Sigmoid colon (tissue), 7 donors: Measurements from ENCODE around the gene OGN. TPM values are rescaled to one million over a fixed set of nuclear protein-coding genes. Genes with fewer than 3 reads are reported as not detected.

Experiments
- DNase-seq: peaks from one replicate; pipeline ENCODE4 v3.0.0-alpha.2; 2019
- H3K27ac ChIP-seq, 4 donors: fragments of 200-600 bp; sonication (generic); one replicate each; pipeline ENCODE4 v1.5.1; 2016 to 2019; ENCODE audit warnings: mild to moderate bottlenecking in 1 of 4
- H3K27me3 ChIP-seq, 3 donors: fragments of 200-600 bp; sonication (generic); one replicate each; pipeline ENCODE4 v1.5.1; 2019; ENCODE audit warnings: mild to moderate bottlenecking in 1 of 3
- H3K36me3 ChIP-seq, 4 donors: fragments of 200-600 bp; sonication (generic); one replicate each; pipeline ENCODE4 v1.5.1; 2016 to 2019
- H3K4me1 ChIP-seq, 4 donors: fragments of 200-600 bp; sonication (generic); one replicate each; pipeline ENCODE4 v1.5.1; 2017 to 2019
- H3K4me3 ChIP-seq, 4 donors: fragments of 200-600 bp; sonication (generic); one replicate each; pipeline ENCODE4 v1.5.1; 2017 to 2019; ENCODE audit warnings: mild to moderate bottlenecking in 2 of 4, moderate library complexity in 1 of 4
- H3K9me3 ChIP-seq, 4 donors: fragments of 200-600 bp in 3 of 4; sonication (generic) in 3 of 4; one replicate each; pipeline versions ENCODE4 v1.5.1 to v1.6.1; 2013 to 2019
- EP300 ChIP-seq, 4 donors: sonication (generic); formaldehyde crosslinking; IDR thresholded peaks; one replicate each; pipeline ENCODE4 v1.6.1; 2017; ENCODE audit warnings: antibody characterized with exemption in 4 of 4
- POLR2A ChIP-seq, 2 donors: fragments of 450-650 bp; IDR thresholded peaks; one replicate each; pipeline ENCODE4 v1.6.1; 2016; ENCODE audit warnings: antibody characterized with exemption in 2 of 2, mild to moderate bottlenecking in 2 of 2, moderate library complexity in 2 of 2
- POLR2AphosphoS5 ChIP-seq, 4 donors: sonication (generic); formaldehyde crosslinking; IDR thresholded peaks; one replicate each; pipeline ENCODE4 v1.6.1; 2017; ENCODE audit warnings: antibody characterized with exemption in 4 of 4
- WGBS, 2 donors: extraction: QIAGEN DNeasy Blood & Tissue Kit; methylation state at CpG; one replicate each; pipeline ENCODE4 v1.1.7; 2013; 5-methylcytosine and 5-hydroxymethylcytosine counted together
- intact Hi-C: fragments of 100-400 bp; cut with DNase I; formaldehyde crosslinking; loops from one replicate; pipeline ENCODE4 v1.15.1; 2023
- polyA plus RNA-seq, 3 donors: library from polyadenylated mRNA; stranded (reverse); fragments of 200-250 nt; gene quantifications; one replicate each; pipeline ENCODE4 v1.2.3, GENCODE V29; 2013
- total RNA-seq, 4 donors: library from RNA; depleted of rRNA; stranded (reverse); fragments of >200 nt; gene quantifications; one replicate each; pipeline ENCODE4 v1.1.0, GENCODE V29; 2016
- TF ChIP-seq, protein P1 (sequence below), 4 experiments: fragments of 450-650 bp in 3 of 4; fragments of 200-600 bp in 1 of 4; IDR thresholded peaks; one replicate each; pipeline ENCODE4 v1.5.1; 2016 to 2019; ENCODE audit warnings: antibody characterized with exemption in 4 of 4, mild to moderate bottlenecking in 3 of 4, moderate library complexity in 2 of 4
- donor health status: healthy with polysubstance abuse.
- donor health status: Bipolar disorder and iron deficiency.
- donor health status: healthy.

Gene OGN
- total and polyA plus RNA-seq, 7 donors, result 1.6 to 93.3 (median 41.8) TPM

- Histone ChIP-seq H3K27ac (peak overlapping the region; percentile 2 to 69 (median 59)), H3K4me1 (peaks cover 0 to 62% (median 48%) of the 10 kb centered on the region in 4 donors), H3K4me3 (no peak overlapping the region), H3K9me3 (no peaks in the 10 kb centered on the region), H3K36me3 (no peaks in the 10 kb centered on the region), H3K27me3 (no peaks in the 10 kb centered on the region)
- 16 to 30% methylated on average over 3 of the region's 3 CpGs for WGBS, 2 donors
- intact Hi-C loops, result no loop called here
- peak; percentile 69 for DNase-seq
- TF ChIP-seq POLR2A (IDR thresholded peaks at IDR 0.05), result no peak
- peak in 2 of 4 donors; percentile 11 to 14 for TF ChIP-seq POLR2AphosphoS5 (IDR thresholded peaks at IDR 0.05)
Measured at GRCh38 chr9:92406477-92406876, 2.1 kb upstream of the OGN start.

DNA sequence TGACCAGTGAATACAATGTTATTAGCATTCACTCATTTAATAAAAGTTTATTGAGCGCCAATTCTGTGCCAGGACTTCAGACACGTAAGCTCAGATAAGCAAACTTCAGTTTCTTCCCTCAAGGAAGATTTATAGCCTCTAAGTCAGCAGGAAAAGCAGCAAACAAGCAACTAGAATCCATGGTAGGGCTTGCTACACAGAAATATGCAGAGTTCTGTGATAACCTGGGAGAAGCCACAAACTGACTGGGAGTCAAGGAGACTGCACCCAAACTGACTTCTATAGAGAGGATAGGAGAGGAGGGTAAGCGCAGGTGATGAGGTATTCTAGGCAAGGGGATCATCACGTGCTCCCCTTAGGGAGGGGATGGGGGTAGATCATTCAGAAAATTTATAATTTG, 1.4 kb upstream of the OGN start:
- Histone ChIP-seq H3K4me3 (peak overlapping the region in 1 of 4 donors; percentile 2), H3K9me3 (no peaks in the 10 kb centered on the region), H3K27ac (peak overlapping the region; percentile 2 to 69 (median 59)), H3K36me3 (no peaks in the 10 kb centered on the region), H3K27me3 (no peaks in the 10 kb centered on the region), H3K4me1 (peaks cover 0 to 61% (median 46%) of the 10 kb centered on the region in 4 donors)
- DNase-seq, result no peak
- WGBS, 2 donors, result 27 to 63% methylated on average over 4 of the region's 4 CpGs
- intact Hi-C loops, result no loop called here
- TF ChIP-seq, protein P1, sequence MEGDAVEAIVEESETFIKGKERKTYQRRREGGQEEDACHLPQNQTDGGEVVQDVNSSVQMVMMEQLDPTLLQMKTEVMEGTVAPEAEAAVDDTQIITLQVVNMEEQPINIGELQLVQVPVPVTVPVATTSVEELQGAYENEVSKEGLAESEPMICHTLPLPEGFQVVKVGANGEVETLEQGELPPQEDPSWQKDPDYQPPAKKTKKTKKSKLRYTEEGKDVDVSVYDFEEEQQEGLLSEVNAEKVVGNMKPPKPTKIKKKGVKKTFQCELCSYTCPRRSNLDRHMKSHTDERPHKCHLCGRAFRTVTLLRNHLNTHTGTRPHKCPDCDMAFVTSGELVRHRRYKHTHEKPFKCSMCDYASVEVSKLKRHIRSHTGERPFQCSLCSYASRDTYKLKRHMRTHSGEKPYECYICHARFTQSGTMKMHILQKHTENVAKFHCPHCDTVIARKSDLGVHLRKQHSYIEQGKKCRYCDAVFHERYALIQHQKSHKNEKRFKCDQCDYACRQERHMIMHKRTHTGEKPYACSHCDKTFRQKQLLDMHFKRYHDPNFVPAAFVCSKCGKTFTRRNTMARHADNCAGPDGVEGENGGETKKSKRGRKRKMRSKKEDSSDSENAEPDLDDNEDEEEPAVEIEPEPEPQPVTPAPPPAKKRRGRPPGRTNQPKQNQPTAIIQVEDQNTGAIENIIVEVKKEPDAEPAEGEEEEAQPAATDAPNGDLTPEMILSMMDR (IDR thresholded peaks at IDR 0.05), result no peak
- TF ChIP-seq POLR2AphosphoS5 (IDR thresholded peaks at IDR 0.05), result no peak
- no peak for TF ChIP-seq EP300 (IDR thresholded peaks at IDR 0.05)
- no peak for TF ChIP-seq POLR2A (IDR thresholded peaks at IDR 0.05)

- H3K4me1 ChIP-seq, result peaks cover 0 to 55% (median 38%) of the 10 kb centered on the region in 4 donors
- H3K9me3 ChIP-seq, result no peaks in the 10 kb centered on the region
- WGBS, 2 donors, result 80 to 88% methylated on average over 5 of the region's 5 CpGs
- no peaks in the 10 kb centered on the region for H3K27me3 ChIP-seq
- H3K4me3 ChIP-seq, result peak overlapping the region; percentile 9 to 35 (median 20)
- TF ChIP-seq POLR2AphosphoS5 (IDR thresholded peaks at IDR 0.05) (no peak), EP300 (IDR thresholded peaks at IDR 0.05) (no peak), POLR2A (IDR thresholded peaks at IDR 0.05) (no peak)
- TF ChIP-seq, protein P1 (IDR thresholded peaks at IDR 0.05), result no peak
- peak overlapping the region; percentile 19 to 69 (median 56) for H3K27ac ChIP-seq
- no peaks in the 10 kb centered on the region for H3K36me3 ChIP-seq
- intact Hi-C loops, result no loop called here
- no peak for DNase-seq
Measured at GRCh38 chr9:92402826-92403745, 1.3 kb downstream of the OGN start.

GRCh38 chr9:92402360-92402759, 2.0 kb downstream of the OGN start:
- intact Hi-C loops, result no loop called here
- TF ChIP-seq POLR2AphosphoS5 (IDR thresholded peaks at IDR 0.05), result no peak
- no peak for TF ChIP-seq POLR2A (IDR thresholded peaks at IDR 0.05)
- TF ChIP-seq EP300 (IDR thresholded peaks at IDR 0.05), result no peak
- TF ChIP-seq, protein P1 (IDR thresholded peaks at IDR 0.05), result no peak
- H3K4me1 ChIP-seq, result peaks cover 0 to 61% (median 39%) of the 10 kb centered on the region in 4 donors

GRCh38 chr9:92397853-92398252, 6.5 kb downstream of the OGN start:
- Histone ChIP-seq H3K4me1 (peaks cover 0 to 31% (median 17%) of the 10 kb centered on the region in 4 donors), H3K27ac (peak overlapping the region in 3 of 4 donors; percentile 48 to 67 (median 54)), H3K9me3 (no peaks in the 10 kb centered on the region), H3K36me3 (no peaks in the 10 kb centered on the region), H3K4me3 (no peak overlapping the region), H3K27me3 (no peaks in the 10 kb centered on the region)
- no peak for DNase-seq
- 94 to 97% methylated on average over 3 of the region's 3 CpGs for WGBS, 2 donors
- peak; percentile 10 to 51 (median 25) for TF ChIP-seq POLR2AphosphoS5 (IDR thresholded peaks at IDR 0.05)
- no peak for TF ChIP-seq POLR2A (IDR thresholded peaks at IDR 0.05)
- intact Hi-C loops, result no loop called here

More at GRCh38 chr9:92402360-92402759, 2.0 kb downstream of the OGN start:
- DNase-seq, result no peak
- Histone ChIP-seq H3K27me3 (no peaks in the 10 kb centered on the region), H3K36me3 (no peaks in the 10 kb centered on the region), H3K9me3 (no peaks in the 10 kb centered on the region), H3K27ac (peak overlapping the region; percentile 26 to 69 (median 56)), H3K4me3 (peak overlapping the region in 2 of 4 donors; percentile 29 to 35)
- 59 to 66% methylated on average over 1 of the region's 1 CpG for WGBS, 2 donors
